HL-60/S4 treated with retinoic acid at 250 ng/mL for 4 days and 3 days (cell line): ENCODE measurements around the gene FLNC.

Source experiments
- in situ Hi-C: fragments of 300-500 bp; cut with MboI; formaldehyde crosslinking; loops from 2 replicates; pipeline ENCODE4 v1.7.0; 2022; ENCODE audit warnings: low sequenced_read_pairs

The FLNC gene

DNA sequence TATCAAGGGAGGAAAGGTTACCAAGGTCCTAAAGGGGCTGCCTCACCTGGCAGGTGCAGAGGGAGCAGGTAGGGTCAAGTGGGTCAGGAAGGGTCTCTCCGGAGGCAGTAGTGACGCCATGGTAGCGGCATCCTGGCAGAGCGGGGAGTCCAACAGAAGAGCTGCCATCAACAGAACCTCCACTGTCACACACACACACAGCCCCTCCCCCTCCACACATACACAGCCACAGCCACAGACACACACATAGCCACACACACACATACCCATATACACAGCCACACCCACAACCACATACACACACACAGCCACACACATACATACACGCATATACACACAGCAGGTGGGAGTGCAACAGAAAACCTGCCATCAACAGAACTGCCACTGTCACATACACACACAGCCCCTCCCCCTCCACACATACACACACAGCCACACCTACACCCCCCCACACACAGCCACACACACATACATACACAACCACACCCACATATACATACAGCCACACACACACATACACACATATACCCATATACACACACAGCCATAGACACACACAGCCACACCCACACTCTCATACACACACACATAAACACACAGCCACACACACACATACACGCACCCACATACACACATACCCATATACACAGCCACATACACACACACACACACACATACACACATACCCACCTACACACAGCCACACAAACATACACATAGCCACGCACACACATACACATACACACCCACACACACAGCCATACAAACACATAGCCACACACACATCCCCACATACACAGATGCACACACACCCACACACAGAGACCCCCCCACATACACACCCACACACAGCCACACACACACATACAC is 57.2 kb downstream of the FLNC start:
- in situ Hi-C loops: loop anchor here (25.0 kb wide), 1 partner anchor 275 kb away; no protein-coding TSS in a partner anchor

DNA sequence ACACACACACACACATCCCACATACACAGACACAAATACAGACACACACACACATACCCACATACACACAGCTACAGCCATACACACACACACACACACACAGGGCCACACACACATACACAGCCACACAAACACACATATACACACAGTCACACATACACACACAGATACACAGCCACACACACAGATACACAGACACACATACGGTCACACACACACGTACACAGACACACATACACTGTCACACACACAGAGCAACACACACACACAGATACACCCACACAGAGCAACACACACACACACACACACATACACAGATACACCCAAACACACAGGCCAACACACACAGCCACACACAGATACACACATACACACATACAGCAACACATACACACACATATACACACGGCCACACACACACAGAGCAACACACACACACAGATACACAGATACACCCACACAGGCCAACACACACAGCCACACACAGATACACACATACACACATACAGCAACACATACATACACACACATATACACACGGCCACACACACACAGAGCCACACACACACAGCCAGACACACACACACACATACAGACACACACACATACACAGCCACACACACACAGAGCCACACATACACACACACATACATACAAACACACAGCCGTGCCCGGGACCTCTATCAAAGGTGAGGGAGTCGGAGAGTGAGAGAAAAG is 58.0 kb downstream of the FLNC start:
- in situ Hi-C loops: loop anchor here (25.0 kb wide), 1 partner anchor 276 kb away; no protein-coding TSS in a partner anchor

- in situ Hi-C loops: loop anchor here (25.0 kb wide), 1 partner anchor 276 kb away; no protein-coding TSS in a partner anchor
These were observed 58.5 kb downstream of the FLNC start for GRCh38 chr7:128888756-128889095.

GRCh38 chr7:128889121-128889520 is 58.9 kb downstream of the FLNC start:
- in situ Hi-C loops: loop anchor here (25.0 kb wide), 1 partner anchor 277 kb away; no protein-coding TSS in a partner anchor

DNA sequence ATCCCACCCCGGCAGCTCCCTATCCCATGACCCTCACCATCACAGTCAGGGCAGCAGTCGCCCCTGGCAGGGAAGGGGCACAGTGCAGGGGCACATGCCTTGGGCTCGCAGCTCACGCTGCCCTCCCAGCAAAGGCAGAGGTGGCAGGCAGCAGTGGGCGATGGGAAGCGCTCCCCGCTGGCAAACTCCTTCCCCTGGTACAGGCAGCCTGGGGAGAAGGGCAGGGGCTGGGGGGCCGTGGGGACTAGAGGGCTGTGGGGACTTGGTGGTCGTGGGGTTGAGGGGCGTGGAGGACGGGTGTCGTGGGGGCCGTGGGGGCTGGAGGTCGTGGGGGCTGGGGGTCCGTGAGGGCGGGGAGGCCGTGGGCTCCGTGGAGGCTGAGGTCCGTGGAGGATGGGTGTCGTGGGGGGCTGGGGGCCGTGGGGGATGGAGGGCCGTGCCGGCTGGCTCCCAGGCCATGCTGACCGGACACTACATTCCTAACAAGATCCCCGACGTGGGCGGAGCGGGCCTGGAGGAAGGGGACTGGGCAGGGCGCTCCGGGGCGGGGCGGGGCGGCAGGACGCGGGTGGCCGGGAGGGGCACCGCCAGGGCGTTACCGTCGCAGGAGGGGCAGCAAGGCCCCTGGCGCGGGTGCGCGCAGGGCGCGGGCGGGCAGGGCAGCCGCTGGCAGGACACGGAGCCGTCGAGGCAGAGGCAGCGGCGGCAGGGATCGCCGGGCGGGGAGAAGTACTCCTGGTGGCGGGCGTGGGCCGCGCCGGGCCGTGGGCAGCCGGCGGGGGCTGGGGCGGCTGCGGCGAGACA is 60.3 kb downstream of the FLNC start:
- in situ Hi-C loops: loop anchor here (25.0 kb wide), 1 partner anchor 278 kb away; no protein-coding TSS in a partner anchor

DNA sequence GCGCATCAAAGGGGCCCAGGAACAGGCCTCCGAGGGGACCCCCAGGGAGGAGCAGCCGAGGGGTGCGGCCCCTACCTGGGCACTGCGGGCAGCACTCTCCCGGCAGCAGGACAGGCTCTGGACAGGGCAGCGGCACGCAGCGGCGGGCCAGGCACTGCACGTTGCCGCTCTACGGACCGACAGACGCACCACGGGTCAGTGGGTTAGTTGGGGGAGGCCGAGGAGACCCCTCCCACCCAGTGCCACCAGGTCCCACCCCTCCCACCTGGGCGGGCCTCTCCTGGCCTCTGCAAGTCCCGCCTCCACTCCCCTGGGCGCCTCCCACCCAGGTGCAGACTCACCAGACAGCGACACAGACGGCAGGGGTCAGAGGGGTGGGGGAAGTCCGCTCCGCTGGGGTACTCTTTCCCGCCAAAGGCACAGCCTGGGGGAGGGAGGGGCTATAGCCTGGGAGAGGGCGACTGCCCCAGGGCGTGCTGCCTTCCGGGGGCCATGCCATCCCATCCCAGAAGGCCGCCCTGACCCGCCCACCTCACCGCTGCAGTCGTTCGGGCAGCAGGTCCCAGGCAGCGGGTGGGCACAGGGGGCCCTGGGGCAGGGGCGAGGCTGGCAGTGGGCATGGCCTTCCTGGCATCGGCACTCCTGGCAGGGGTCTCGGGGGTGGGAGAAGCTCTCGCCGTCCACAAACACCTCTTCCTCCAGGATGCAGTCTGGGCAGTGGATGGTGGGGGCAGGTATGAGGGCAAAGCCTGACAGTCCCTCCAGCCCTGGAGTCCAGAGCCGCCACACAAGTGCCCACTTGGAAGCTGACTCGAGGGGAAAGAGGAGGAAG is 61.1 kb downstream of the FLNC start:
- in situ Hi-C loops: loop anchor here (25.0 kb wide), 1 partner anchor 279 kb away; no protein-coding TSS in a partner anchor

DNA sequence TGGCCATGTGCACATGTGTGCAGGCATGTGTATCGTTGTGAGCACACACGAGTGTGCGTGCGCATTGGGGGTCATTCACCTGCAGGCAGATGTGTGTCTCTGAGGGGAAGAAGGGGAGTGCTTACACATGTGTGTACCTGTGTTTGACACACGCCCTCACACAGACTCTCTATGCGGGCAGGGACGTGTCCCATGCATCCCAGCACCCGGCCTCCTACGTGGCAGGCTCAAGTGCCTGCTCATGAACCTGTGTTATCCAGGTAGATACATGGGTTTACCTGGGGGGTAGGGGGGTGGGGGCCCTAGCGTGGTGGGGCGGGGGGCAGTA is 61.7 kb downstream of the FLNC start:
- in situ Hi-C loops: loop anchor here (25.0 kb wide), 1 partner anchor 280 kb away; no protein-coding TSS in a partner anchor

GRCh38 chr7:128892521-128893250 is 62.5 kb downstream of the FLNC start:
- in situ Hi-C loops: loop anchor here (25.0 kb wide), 1 partner anchor 280 kb away; no protein-coding TSS in a partner anchor

GRCh38 chr7:128893251-128894100 is 63.3 kb downstream of the FLNC start:
- in situ Hi-C loops: loop anchor here (25.0 kb wide), 1 partner anchor 281 kb away; no protein-coding TSS in a partner anchor

- in situ Hi-C loops: loop anchor here (25.0 kb wide), 1 partner anchor 282 kb away; no protein-coding TSS in a partner anchor
These were observed 63.9 kb downstream of the FLNC start for GRCh38 chr7:128894101-128894440.

GRCh38 chr7:128895320-128895719 is 65.1 kb downstream of the FLNC start:
- in situ Hi-C loops: loop anchor here (25.0 kb wide), 1 partner anchor 283 kb away; no protein-coding TSS in a partner anchor

GRCh38 chr7:128899392-128899791 is 69.2 kb downstream of the FLNC start:
- in situ Hi-C loops: loop anchor here (25.0 kb wide), 1 partner anchor 287 kb away; no protein-coding TSS in a partner anchor

DNA sequence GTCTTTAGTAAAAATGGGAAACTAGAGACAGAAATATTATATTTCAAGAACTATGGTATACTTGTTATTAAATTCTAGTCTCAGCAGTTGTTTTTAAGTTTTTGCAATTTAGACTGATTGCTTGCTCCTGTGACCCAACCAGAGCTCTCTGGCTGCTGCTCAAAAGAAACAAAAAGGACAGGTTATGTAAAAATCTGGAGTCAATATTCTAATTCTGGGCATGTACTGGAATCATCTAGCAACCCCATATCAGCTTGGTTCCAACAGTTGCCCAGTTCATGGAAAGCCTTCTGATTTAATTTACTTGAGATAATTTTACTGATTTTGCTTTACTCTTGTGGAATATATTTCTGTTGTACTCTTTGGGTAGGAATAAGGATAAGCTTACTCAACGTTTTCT is 70.0 kb downstream of the FLNC start:
- in situ Hi-C loops: loop anchor here (10.0 kb wide), 1 partner anchor 195 kb away; no protein-coding TSS in a partner anchor

DNA sequence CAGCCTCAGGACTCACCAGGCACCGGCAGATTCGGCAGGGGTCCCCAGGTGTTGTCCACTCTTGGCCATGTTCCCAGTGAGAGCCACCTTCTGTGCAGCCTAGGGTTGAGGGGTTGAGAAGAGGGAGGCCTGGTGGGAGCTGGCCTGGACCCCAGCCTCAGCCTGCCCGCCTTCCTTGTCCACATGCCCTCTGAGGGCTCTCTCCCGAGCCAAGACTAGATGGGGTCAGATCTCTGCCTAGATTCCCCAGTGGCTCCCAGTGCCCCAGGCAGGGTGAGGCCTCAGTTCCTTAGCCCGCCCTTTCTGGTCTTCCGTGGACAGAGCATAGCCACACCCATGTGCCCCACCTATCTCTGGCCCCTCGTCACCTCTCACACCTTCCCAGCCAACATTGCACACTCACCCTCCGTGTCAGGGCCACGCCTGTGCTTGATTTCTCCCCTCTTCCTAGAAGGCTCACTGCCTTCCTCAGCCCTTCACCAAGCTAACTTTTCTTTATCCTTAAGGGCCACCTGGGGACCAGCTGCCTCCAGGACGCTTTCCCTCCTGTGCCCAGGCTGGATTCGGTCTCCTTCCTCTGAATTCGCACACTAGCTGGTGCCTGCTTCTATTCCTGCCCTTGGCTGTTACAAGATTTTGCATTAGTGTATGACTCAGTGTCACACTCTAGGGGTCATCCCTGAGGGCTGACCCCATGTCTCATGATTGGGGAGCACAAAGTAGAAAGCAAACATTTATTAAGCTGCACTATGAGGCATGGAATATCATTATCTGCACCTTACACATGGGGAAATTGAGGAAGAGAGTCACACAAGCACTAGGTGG is 72.8 kb downstream of the FLNC start:
- in situ Hi-C loops: loop anchor here (10.0 kb wide), 1 partner anchor 192 kb away; no protein-coding TSS in a partner anchor

- in situ Hi-C loops: loop anchor here (10.0 kb wide), 1 partner anchor 191 kb away; no protein-coding TSS in a partner anchor
These were observed 73.6 kb downstream of the FLNC start for GRCh38 chr7:128903621-128904361.
